Suprapubic skin (tissue), 3 donors: ENCODE results near the gene SLC16A8.

Experiments
- POLR2AphosphoS5 ChIP-seq, 3 donors: sonication (generic); formaldehyde crosslinking; IDR thresholded peaks; one replicate each; pipeline ENCODE4 v1.6.1; 2017; ENCODE audit warnings: antibody characterized with exemption in 3 of 3
- TF ChIP-seq, protein P1 (sequence below), 2 donors: fragments of 200-600 bp in 1 of 2; fragments of 450-650 bp in 1 of 2; sonication (generic) in 1 of 2; IDR thresholded peaks; one replicate each; pipeline ENCODE4 v1.5.1; 2016 to 2019; ENCODE audit warnings: antibody characterized with exemption in 2 of 2, mild to moderate bottlenecking in 1 of 2, moderate library complexity in 1 of 2

DNA sequence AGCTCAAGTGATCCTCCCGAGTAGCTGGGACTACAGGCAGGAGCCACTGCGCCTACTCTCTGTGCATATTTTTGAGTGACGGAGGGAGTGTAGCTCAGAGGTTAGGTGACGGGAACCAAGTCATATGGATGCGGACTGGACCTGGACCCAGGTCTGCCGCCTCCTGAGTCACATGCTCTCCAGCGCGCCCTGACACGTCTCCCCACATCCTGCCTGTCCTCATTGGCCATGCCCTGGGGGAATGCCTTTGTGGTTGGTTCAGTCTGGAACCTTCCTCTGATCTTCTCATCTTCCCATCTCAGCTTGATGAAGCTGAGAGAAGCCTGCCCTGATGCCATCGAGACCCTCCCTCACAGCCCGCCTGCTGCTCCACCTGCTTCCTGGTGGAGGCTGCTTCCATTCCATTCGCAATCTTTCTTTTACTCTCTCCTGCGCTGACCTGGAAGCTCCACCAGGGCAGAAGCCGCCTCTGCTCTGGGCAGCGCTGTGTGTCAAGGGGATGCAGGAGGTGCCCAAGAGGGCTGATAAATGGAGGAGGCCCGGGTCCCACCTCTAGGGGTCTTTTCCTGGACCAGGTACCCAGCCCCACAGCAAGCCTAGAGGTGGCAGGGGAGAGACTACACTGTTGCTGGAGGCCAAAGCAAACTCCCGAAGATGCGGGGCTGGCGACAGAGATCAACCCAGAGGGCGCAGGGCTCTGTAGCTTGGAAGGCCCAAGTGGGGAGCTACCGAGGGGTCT lies 40.4 kb upstream of the SLC16A8 start:
- TF ChIP-seq, protein P1, sequence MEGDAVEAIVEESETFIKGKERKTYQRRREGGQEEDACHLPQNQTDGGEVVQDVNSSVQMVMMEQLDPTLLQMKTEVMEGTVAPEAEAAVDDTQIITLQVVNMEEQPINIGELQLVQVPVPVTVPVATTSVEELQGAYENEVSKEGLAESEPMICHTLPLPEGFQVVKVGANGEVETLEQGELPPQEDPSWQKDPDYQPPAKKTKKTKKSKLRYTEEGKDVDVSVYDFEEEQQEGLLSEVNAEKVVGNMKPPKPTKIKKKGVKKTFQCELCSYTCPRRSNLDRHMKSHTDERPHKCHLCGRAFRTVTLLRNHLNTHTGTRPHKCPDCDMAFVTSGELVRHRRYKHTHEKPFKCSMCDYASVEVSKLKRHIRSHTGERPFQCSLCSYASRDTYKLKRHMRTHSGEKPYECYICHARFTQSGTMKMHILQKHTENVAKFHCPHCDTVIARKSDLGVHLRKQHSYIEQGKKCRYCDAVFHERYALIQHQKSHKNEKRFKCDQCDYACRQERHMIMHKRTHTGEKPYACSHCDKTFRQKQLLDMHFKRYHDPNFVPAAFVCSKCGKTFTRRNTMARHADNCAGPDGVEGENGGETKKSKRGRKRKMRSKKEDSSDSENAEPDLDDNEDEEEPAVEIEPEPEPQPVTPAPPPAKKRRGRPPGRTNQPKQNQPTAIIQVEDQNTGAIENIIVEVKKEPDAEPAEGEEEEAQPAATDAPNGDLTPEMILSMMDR (IDR thresholded peaks at IDR 0.05), result no peak
- no peak for TF ChIP-seq POLR2AphosphoS5 (IDR thresholded peaks at IDR 0.05)
